Stimulated activated CD4-positive, alpha-beta T cell treated with anti-CD3 and anti-CD28 coated beads, TNF-alpha, amount 100 ng/mL, for 4 hours (primary cell): Measurements from ENCODE around the gene WBP11.
"Not testable (repeated sequence)": the region's sequence is repeated elsewhere in the genome, so short reads cannot be mapped to it uniquely, and the experiment has no call there.

Source experiments
- DNase-seq, 3 experiments: peaks; one replicate each; pipeline ENCODE4 v3.0.0-alpha.2; 2020; ENCODE audit warnings: low read depth in 3 of 3

The WBP11 gene

DNA sequence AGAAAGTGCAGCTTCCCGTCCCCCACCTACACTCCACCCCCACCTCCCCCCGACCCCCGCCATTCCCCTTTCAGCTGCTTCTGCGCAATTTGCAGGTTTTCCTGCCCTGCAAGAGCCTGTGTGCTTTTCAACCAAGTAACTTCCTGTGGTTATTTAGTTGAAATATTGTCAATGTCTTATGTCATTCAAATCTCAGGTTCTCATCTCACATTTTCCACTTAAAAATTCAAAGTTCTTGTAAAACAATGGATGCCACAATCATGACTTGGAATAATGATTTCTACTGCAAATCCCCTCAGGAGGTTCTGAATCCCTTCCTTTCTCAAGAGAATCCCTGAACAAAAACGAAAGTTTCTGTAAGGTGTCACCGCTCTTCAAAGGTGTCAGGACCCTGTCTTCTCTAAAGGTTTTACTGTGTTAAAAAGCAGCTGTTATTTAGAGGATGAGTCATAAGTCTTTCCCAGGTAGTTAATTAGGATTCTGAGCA, 31.6 kb downstream of the WBP11 start:
- DNase-seq, result peak in 2 of 3 experiments; percentile 21 to 24

DNA sequence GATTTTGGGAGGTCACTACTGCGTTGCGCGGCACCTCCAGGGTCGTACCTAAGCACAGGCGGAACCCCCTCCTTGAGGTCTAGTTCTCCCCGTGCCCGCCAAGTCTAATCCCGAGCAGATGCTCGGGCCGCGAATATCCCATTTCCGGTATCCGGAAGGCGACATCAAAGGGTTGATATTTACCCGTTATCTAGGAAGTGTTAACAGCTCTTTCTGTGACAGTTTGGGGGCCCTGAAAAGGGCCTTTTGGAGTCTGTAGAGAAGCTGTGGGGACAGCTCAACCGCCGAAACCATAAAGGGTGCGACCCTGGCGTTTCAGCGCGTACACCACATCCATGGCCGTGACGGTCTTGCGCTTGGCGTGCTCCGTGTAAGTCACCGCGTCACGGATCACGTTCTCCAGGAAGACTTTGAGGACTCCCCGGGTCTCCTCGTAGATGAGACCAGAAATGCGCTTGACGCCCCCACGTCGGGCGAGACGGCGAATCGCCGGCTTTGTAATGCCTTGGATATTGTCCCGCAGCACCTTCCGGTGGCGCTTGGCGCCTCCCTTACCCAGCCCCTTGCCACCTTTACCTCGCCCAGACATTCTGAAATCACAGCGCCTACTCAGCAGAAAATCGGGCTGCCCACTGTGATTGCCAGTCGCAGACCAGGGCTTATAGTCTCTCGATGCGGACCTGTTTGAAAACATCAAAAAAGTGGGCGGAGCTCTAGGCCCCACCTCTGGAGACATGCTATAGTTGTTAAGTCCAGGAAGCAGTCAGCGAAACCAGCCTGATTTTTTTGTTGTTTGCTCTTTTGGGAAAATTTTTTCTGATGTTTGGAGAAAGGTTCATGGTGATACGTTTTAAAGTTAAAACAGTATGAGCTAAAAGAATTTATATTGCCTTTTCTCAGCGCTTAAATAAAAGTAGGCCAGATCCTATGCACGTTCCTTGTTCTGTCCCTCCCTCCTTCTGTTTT, 32.5 kb downstream of the WBP11 start:
- peak; percentile 71 to 90 (median 89) for DNase-seq

DNA sequence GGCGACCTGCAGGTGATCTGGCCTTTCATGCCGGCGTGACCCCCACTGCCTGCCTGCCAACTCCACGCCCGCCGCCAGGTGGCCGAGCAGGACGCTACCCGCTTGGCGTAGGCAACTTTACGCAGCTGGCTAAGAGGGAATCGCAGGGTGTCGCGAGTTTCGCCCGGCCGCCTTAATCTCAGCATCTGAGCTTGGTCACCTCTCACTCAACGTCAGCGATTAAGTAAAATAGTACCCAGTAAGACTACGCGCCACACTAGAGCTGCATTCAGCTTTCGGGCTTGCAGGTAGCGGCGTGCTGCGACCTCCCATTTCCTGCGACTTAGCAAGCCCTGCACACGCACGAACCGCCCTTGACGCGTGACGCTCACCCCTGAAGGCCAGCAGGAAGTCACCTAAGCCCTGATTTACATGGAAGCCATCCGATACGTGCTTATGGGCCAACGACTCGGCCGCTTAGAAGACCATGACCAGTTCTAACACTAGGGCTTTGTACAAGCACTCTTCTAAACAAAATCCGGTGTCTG, 33.2 kb downstream of the WBP11 start:
- peak; percentile 72 to 77 (median 74) for DNase-seq

DNA sequence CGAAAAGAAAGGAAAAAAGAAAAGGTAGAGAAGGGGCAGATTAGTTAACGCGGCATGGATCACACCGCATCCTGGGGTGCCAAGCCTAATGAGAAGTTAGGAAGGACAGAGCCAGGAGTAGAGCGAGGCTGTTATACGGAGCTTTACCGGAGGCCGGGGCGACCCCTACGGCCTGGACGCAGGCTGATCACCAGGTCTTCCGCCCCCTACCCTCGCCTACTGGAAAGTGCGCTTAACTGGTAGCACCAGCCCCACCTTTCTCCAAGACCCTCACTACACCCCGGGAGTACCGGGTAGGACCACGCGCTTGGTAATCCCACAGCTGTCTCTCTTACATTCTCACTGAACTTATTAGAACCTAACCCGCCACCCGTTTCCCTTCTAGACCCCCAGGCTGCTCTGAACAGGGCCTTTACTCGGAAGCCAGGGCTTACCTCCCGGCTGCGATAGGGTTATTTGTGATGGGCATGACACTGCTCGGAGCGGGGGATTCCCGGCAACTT, 33.8 kb downstream of the WBP11 start:
- no peak for DNase-seq

- DNase-seq, result peak in 1 of 3 experiments; percentile 4
Measured at GRCh38 chr12:14768823-14769405, 34.4 kb downstream of the WBP11 start.

DNA sequence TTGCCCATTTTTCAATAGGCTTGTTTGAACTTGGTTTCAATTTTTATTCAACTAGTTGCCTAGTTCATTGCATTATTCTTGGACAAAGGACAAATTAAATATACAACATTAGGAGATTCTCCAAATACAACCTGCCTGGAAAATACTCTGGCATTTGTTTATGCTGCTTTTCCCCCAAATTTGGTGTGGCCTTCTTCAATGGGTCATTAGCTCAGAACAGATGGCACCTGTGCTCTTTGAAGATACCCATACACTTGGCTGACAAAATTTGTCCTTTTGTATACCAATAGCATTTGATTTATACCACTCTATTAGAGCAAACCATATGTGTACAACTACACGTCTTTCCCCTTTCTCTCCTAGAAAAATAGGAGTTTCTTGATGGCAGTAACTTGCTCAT, 35.7 kb downstream of the WBP11 start:
- DNase-seq, result no peak

GRCh38 chr12:14766649-14767215, 36.5 kb downstream of the WBP11 start:
- DNase-seq, result no peak

GRCh38 chr12:14766020-14766419, 37.3 kb downstream of the WBP11 start:
- DNase-seq, result not testable (repeated sequence)

DNA sequence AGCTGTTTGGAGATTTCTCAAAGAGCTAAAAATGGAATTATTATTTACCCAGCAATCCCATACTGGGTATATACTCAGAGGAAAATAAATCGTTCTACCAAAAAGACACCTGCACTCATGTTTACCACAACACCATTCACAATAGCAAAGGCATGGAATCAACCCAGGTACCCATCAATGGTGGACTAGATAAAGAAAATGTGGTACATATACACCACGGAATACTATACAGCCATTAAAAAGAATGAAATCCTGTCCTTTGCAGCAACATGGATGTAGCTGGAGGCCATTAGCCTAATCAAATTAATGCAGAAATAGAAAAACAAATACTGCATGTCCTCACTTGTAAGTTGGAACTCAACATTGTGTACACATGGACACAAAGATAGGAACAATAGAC, 37.9 kb downstream of the WBP11 start:
- DNase-seq, result no peak

GRCh38 chr12:14759711-14760280, 43.5 kb downstream of the WBP11 start:
- not testable (repeated sequence) for DNase-seq

GRCh38 chr12:14756334-14757143, 46.7 kb downstream of the WBP11 start:
- no peak for DNase-seq

DNA sequence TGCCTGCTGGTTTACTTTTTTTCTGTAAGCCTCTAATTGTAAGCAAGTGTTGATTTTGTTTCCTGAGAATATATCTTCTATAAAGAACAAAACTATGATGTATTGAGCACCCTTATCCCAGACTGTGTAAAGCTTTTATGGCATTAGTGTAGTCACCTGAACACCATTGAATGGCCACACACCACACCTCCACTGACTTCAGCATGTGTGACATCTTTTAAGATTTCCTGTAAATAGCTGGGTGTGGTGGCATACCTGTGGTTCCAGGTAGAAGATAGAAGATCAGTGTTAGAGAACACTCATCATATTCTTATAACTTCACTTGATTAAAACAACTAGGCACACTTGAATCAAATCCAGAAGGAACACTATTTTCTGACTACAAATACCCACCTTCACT, 51.3 kb downstream of the WBP11 start:
- DNase-seq, result no peak

DNA sequence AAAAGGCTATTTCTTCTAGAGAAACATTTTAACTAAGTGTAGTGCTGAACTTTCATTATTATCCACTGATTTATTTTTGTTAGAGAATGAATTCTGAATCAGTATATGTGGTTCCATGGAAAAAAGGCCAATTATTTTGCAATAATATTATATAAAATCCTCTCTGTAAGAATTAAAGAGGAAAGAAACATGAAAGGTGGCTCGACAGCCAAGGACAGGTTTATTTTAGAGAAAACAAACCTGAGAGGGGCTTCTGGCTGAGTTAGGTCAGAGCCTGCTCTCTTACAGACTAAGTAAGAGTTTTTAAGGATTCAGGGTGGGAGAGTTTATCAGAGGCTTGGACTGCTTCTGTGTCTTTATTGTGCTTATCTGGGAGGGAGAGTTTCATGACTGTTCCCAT, 60.2 kb downstream of the WBP11 start:
- no peak for DNase-seq

- DNase-seq, result no peak
Measured at GRCh38 chr12:14741942-14742341, 61.3 kb downstream of the WBP11 start.

DNA sequence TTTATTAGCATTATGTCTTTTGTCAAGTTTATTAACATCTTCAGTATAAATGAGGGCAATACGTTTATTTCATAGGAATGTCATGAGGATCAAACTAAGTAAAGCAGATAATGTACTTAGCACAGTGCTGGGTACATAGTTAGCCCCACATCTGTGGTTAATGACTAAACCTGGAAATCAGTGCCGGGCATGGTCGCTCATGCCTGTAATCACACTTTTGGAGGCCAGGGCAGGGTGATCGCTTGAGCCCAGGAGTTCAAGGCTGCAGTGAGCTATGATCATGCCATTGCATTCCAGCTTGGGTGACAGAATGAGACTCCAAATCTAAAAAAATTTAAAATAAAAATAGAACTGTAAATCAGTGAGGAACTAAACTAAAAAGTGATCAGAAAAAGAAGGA, 62.1 kb downstream of the WBP11 start:
- no peak for DNase-seq

DNA sequence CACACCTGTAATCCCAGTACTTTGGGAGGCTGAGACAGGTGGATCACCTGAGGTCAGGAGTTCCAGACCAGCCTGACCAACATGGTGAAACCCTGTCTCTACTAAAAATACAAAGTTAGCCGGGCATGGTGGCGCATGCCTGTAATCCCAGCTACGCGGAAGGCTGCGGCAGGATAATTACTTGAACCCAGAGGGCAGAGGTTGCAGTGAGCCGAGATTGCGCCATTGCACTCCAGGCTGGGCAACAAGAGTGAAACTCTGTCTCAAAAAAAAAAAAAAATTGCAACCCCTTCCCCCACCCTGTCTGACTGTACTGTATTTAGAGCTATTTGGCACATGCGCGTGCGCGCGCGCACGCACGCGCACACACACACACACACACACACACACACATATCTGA, 66.8 kb downstream of the WBP11 start:
- not testable (repeated sequence) for DNase-seq
